Epithelial cell of proximal tubule (primary cell): ENCODE data around the gene MLF2. TPM values are rescaled to one million over a fixed set of nuclear protein-coding genes. Genes with fewer than 3 reads are reported as not detected.

Source experiments
- DNase-seq: peaks from one replicate; pipeline ENCODE4 v3.0.0-alpha.2; 2011; ENCODE audit warnings: low read depth
- H3K4me3 ChIP-seq: 2 replicates; pipeline ENCODE4 v1.5.1; 2011; ENCODE audit warnings: low read depth, mild to moderate bottlenecking, low read length
- CTCF ChIP-seq: conservative IDR thresholded peaks from 2 replicates; pipeline ENCODE4 v1.5.1; 2012; ENCODE audit warnings: low read depth, mild to moderate bottlenecking, low read length
- total RNA-seq: library from RNA; depleted of rRNA; stranded (reverse); fragments of >200 nt; gene quantifications from 2 replicates; pipeline ENCODE4 v1.2.3, GENCODE V29; 2015

Gene MLF2
- total RNA-seq, 1 donor from 2014 or later = 185 TPM

- H3K4me3 ChIP-seq = no peak overlapping the region
- TF ChIP-seq CTCF = no peak
- no peak for DNase-seq
Observed at GRCh38 chr12:6790496-6791150, 37.7 kb upstream of the MLF2 start.

- TF ChIP-seq CTCF = no peak
- no peak for DNase-seq
- no peak within 1 kb of the TSS for H3K4me3 ChIP-seq
Observed at GRCh38 chr12:6788972-6789924, 36.3 kb upstream of the MLF2 start, which contains the start of gene CD4. Gene CD4, plus strand, starts transcription at chr12:6789528. Its CDS starts 10,611 bp downstream, at chr12:6800139.

GRCh38 chr12:6787309-6787708 is 34.4 kb upstream of the MLF2 start:
- DNase-seq = no peak
- TF ChIP-seq CTCF = no peak
- no peak overlapping the region for H3K4me3 ChIP-seq

- H3K4me3 ChIP-seq = no peak overlapping the region
- no peak for TF ChIP-seq CTCF
- DNase-seq = no peak
Observed at GRCh38 chr12:6786416-6787094, 33.6 kb upstream of the MLF2 start.

GRCh38 chr12:6784761-6785160 is 31.8 kb upstream of the MLF2 start:
- DNase-seq = no peak
- H3K4me3 ChIP-seq = no peak overlapping the region
- TF ChIP-seq CTCF = no peak

- no peak overlapping the region for H3K4me3 ChIP-seq
- TF ChIP-seq CTCF = no peak
Observed at GRCh38 chr12:6784296-6784695, 31.4 kb upstream of the MLF2 start.

More at GRCh38 chr12:6784296-6784695, 31.4 kb upstream of the MLF2 start:
- DNase-seq = no peak
